Bronchial epithelial cell (primary cell): ENCODE data around the gene TK2. TPM values are rescaled to one million over a fixed set of nuclear protein-coding genes. Genes with fewer than 3 reads are reported as not detected.
"Not testable (repeated sequence)": the region's sequence is repeated elsewhere in the genome, so short reads cannot be mapped to it uniquely, and the experiment has no call there.

Source experiments
- DNase-seq: peaks from one replicate; pipeline ENCODE4 v3.0.0-alpha.2; 2010; ENCODE audit warnings: low read depth
- FAIRE-seq: peaks from 2 replicates; lab custom pipeline; 2011; peaks lifted over from hg19 to GRCh38; lab: Jason Lieb, UNC
- H3K27me3 ChIP-seq: 2 replicates; pipeline ENCODE4 v1.5.1; 2011; ENCODE audit warnings: low read length; ENCODE audit not compliant: control insufficient read depth, insufficient read depth
- H3K36me3 ChIP-seq: 2 replicates; pipeline ENCODE4 v1.5.1; 2011; ENCODE audit warnings: low read length; ENCODE audit not compliant: control insufficient read depth, insufficient read depth
- H3K4me3 ChIP-seq: 2 replicates; pipeline ENCODE4 v1.5.1; 2011; ENCODE audit warnings: mild to moderate bottlenecking, low read depth, low read length, control low read depth
- total RNA-seq: library from RNA; depleted of rRNA; stranded (reverse); fragments of >200 nt; gene quantifications from 2 replicates; pipeline ENCODE4 v1.2.1, GENCODE V29; 2014
- TF ChIP-seq, protein P1 (sequence below): IDR thresholded peaks from 2 replicates; pipeline ENCODE4 v1.5.1; 2011; ENCODE audit warnings: mild to moderate bottlenecking, moderate library complexity, low read length, control low read depth, inconsistent platforms; ENCODE audit not compliant: insufficient read depth, severe bottlenecking

Gene TK2
- total RNA-seq: 8.7 and 12.8 TPM in 2 replicates

DNA sequence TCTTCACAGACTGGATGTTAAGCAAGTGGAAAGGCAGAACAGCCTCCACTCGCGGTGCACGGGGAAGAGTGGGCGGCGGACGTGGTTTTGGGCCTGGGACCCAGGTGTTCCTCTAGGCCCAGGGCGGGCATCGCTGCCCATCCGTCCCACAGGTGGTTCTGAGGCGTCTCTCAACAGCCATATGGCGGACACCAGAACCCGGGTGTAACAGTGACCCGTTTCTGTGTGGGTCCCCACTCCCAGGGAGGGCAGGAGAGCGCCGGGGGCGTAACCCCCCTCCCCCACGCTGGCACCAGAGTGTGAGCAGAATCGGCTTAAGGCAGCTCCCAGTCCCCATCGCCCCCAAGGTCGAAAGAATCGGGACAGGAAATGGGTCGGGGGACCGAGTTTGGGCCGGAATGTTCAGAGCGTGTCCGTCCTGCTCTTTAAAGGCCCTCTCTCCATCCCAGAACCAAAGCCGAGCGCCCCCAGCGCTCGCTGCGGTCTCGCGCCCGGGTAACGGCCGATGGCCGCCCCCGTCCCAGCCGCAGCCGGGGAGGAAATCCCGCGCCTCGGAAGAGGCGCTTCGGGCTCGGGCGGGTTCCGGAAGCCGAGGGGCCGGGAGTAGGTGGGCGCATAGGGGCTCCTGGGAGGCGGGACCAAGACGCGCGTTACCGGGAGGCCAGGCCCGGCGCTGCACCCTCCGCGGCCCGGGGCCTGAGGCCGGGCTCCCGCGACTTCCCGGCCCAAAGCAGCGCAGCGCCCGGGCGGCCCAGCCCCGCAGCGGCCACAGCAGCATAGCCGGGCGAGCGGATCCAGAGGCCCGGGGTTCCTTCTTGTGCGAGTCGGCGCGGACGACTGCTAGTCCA lies at the start of gene TK2:
Gene TK2, minus strand, starts transcription at position 839 of the 848 bp plus-strand sequence. Its CDS starts 61 bp downstream, at position 778.
- DNase-seq (no peak), FAIRE-seq (no peak)
- Histone ChIP-seq H3K4me3 (peak within 1 kb of the TSS; percentile 55), H3K36me3 (no peaks in the 10 kb centered on the region), H3K27me3 (no peaks in the 10 kb centered on the region)
- TF ChIP-seq, protein P1, sequence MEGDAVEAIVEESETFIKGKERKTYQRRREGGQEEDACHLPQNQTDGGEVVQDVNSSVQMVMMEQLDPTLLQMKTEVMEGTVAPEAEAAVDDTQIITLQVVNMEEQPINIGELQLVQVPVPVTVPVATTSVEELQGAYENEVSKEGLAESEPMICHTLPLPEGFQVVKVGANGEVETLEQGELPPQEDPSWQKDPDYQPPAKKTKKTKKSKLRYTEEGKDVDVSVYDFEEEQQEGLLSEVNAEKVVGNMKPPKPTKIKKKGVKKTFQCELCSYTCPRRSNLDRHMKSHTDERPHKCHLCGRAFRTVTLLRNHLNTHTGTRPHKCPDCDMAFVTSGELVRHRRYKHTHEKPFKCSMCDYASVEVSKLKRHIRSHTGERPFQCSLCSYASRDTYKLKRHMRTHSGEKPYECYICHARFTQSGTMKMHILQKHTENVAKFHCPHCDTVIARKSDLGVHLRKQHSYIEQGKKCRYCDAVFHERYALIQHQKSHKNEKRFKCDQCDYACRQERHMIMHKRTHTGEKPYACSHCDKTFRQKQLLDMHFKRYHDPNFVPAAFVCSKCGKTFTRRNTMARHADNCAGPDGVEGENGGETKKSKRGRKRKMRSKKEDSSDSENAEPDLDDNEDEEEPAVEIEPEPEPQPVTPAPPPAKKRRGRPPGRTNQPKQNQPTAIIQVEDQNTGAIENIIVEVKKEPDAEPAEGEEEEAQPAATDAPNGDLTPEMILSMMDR: peak; percentile 50

DNA sequence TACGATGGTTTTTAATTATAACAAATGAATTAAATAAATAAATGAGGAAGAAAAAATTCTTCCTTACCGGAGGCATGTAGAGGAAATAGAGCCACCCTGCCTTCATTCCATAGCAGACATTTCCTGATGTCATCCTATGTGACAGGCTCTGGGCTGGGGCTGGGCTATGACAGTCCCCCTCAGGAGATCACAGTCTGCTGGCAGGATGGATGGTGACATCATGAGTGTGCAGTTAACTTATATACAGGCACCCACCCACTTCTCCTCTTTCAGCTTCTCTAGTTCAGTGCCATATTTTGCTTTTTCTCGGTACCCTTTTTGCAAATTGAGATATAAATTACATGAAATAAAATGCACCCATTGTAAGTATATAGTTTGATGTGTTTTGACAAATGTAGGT lies 48.2 kb upstream of the TK2 start:
- no peaks in the 10 kb centered on the region for H3K27me3 ChIP-seq
- no peak overlapping the region for H3K4me3 ChIP-seq
- no peak for FAIRE-seq
- H3K36me3 ChIP-seq: no peaks in the 10 kb centered on the region
- TF ChIP-seq, protein P1: no peak
- DNase-seq: no peak

DNA sequence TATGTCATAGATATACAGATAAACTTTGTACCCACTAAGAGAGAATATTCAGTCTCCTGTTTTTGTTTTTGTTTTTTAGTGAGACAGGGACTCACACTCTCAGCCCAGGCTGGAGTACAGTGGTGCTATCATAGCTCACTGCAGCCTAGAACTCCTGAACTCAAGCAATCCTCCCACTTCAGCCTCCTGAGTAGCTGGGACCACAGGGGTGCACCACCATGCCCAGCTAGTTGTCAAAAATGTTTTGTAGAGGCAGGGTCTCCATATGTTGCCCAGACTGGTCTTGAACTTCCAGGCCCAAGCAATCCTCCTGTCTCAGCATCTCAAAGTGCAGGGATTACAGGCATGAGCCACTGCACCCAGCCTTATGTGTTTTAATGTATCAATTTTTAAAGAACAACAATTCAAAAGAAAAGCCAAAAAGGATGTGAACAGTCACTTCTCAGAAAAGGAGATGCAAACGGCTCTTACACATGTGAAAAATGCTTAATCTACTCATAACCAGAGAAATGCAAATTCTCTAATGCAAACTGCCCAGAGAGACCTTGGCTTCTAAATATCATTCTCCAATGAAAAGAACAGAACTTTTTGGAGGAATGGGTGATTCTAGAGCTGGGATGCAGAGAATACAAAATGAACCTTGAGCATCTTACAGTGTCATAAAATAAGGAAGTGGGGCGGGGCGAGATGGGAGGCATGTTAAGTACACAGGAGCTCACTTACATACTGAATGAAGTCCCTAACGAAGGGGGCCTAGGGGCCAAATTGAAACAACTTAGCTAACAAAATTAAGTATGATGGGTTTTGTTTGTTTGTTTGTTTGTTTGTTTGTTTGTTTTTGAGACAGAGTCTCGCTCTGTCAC lies 47.3 kb upstream of the TK2 start:
- no peak for DNase-seq
- H3K4me3 ChIP-seq: no peak overlapping the region
- FAIRE-seq: no peak
- no peaks in the 10 kb centered on the region for H3K36me3 ChIP-seq
- H3K27me3 ChIP-seq: no peaks in the 10 kb centered on the region
- TF ChIP-seq, protein P1: no peak

DNA sequence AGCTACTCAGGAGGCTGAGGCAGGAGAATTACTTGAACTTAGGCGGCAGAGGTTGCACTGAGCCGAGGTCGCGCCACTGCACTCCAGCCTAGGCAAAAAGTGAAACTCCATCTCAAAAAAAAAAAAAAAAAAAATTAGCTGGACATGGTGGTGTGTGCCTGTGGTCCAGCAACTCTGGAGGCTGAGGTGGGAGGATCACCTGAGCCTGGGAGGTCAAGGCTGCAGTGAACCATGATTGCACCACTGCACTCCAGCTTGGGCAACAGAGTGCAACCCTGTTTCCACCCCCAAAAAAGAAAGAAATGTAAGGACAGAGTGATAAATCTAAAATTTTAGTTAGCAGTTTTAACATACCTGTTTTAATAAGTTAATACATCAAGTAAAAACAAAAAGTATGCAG lies 46.6 kb upstream of the TK2 start:
- H3K36me3 ChIP-seq, H3K27me3 ChIP-seq, DNase-seq, H3K4me3 ChIP-seq, FAIRE-seq: not testable (repeated sequence)

DNA sequence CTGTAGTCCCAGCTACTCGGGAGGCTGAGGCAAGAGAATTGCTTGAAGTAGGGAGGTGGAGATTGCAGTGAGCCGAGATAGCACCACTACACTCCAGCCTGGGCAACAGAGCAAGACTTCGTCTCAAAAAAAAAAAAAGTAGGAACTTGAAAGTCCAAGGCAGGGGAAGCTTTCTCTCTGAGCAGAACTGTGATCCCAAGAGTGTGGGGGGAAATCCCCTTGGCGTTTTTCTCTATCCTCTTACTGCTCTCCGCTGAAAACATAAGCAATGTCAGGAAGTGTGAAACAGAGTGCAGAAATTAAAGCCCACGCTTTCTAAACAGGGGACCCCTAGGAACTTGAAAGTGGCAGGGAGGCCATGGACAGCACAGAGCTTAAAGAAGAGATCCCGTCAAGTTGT lies 44.8 kb upstream of the TK2 start:
- TF ChIP-seq, protein P1: no peak
- FAIRE-seq (no peak), DNase-seq (no peak)
- Histone ChIP-seq H3K36me3 (no peaks in the 10 kb centered on the region), H3K27me3 (no peaks in the 10 kb centered on the region), H3K4me3 (no peak overlapping the region)

DNA sequence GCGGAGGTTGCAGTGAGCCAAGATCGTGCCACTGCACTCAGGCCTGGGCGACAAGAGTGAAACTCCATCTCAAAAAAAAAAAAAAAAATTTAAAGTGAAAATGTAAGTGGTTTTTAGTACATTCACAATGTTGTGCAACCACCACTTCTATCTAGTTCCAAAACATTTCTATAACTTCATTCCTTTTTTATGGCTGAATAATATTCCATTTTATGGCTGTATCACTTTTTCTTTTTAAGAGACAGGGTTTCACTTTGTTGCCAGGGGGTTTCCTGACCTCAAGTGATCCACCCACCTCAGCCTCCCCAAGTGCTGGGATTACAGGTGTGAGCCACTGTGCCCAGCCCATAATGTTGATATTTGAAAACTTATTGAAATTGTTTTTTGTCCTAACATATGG lies 42.9 kb upstream of the TK2 start:
- no peak for FAIRE-seq
- no peaks in the 10 kb centered on the region for H3K27me3 ChIP-seq
- TF ChIP-seq, protein P1: no peak
- DNase-seq: no peak
- no peaks in the 10 kb centered on the region for H3K36me3 ChIP-seq
- H3K4me3 ChIP-seq: no peak overlapping the region
